ENCODE measurements around the gene NPHP1.
"Not testable (repeated sequence)": the region's sequence is repeated elsewhere in the genome, so short reads cannot be mapped to it uniquely, and the experiment has no call there.

NPHP1 gene

DNA sequence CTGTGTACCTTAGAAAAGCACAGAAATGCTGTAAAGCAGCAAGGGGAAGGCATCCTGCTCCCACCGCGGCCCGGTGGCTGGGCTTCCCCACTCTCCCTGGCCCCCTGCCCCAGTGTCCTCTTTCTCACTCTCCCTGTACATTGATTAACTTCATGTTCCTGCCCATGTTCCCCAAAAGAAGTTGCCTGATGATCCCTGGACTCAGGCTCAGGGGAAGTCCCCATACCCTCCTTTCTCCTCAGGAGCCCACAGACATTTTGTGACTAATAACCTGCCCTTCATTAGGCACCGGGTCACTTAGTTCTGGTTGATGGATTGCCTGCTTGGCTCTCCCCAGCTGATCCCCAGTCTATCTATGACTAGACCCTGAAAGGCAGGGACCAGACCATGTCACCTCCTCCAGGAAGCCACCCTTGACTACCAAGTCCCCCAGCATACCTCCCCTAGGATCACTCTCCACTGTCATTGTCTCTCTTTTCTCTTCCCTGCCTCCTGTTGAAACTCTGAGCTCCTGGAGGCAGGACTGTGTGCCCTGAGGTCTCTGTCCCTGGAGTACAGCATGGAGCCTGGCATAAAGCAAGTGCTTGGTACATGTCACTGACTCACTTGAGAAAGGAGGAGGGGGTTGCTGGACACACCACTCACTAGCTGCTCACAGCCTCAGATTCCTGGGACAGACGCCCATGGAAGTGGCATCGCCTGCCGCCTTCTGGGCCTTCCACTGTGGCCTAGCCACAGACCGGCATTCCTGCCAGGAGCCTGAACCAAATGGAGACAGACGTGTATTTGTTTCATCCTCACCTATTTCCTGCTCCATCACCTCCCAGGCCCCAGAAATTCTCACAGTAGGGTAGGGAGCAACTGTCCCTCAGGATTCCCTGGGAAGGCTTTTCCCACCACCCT, 102.7 kb downstream of the NPHP1 start:
- DNase-seq, result no peak

DNA sequence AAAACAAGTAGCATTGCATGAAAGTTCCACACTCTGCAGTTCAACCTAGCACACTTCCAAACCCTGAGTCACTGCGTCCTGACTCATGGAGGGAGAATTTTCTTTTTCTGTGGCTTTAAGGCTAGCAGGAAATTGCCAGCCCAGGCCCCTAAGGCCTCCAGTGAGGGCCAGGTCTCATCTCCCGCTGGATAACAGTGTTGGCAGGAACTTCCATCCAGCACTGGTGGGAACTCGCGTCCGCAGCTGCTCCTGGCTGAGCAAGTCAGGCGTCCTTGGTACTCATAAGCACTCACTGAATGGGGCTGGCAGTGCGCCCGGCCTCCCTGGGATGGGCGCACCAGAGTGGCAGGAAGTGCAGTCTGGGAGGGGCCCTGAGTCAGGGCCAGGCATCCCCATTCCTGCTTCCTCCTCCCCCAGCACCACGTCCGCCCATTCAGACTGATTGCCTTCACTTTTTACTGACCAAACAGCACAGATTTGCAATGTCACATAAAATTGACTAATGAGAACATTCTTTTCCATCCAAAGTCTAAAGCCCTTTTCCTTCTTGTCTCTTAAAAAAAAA, 103.5 kb downstream of the NPHP1 start:
- DNase-seq, result no peak

DNA sequence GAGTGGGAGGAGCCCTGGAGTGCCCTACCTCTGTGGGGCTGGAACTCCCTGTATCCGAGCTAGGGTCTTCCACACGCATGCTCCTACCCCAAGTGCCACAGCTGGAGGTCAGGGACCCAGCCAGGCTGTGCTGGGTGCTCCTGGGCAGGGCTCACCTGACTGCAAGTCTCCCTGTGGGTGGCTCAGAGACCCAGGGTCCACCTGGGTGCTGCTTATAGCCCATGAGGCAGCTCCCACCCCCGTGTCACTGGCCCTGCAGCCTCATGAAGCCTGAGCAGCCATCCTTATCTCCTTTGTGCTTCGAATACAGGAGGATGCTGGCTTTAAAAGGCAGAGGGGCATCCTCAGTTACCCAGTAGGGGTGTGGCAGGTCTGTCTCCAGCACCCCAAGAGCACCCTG, 103.9 kb downstream of the NPHP1 start:
- DNase-seq, result not testable (repeated sequence)

DNA sequence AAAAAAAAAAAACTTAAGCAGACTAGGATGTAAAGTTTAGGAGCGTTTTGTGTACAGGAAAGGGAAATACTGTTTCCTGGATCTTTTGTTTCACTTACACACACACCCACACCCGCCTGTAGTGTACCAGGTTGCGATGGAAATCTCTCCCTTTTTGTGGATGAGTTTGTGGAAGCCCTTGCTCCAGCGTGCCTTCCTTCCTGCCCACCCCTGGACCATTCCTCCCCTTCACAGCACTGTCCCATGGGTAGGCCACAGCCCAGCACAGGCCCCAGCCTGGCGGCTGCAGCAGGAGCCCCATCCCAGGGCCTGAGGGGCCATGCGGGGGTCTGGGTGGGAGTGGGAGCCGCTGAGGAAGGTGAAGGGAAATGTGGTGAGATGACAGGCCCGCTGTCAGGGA, 104.3 kb downstream of the NPHP1 start:
- no peak for DNase-seq

DNA sequence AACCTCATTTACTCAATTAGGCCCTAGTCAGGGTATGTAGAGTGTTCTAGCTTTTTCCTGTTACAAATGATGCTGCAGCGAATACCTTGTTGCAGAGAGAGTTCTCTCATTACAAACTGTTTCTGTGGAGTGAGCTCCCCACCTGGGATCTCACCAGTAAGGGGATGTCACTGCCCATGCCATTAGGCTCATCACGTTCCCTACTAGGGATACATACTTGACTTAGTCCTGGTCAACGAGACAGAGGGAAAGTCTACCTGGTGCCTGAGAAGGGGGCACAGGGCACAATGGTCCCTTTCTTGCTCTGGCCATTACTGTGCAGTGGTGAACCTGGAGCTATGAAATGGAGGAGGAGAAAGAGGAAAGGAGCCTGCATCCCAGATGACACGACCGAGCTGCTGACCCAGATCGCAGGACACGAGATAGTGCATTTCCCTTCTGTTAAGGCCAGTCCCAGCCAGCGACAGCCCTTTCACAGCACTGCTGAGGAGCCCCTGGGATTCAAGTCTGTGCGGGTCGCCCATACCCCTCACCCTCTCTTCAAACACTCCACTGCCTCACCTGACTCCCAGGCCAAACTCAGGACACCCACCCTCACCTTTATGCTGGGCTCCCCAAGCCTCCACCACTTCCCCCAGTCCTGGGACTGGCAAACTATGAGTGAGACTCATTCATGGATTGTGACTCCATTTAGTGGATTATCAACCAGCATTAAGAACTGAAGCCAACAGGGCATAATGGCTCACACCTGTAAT, 105.2 kb downstream of the NPHP1 start:
- no peak for DNase-seq

DNA sequence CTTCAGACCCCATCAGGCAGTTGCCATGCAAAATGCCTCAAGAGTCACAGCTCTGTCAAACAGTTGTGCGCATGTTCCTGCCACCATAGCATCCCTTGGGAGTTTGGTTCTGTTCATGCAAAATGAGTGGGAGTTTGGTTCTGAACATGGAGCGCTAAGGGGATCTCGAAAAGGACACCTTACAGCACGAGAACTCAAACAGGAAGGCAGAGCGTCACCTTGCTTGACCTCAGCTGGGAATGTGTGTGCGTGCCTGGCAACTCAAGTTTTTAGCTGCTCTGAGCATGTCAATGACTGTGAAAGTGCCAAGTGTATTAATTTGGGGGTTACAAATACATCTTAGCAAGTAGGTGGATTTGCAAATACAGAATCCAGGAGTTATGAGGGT, 105.8 kb downstream of the NPHP1 start:
- no peak for DNase-seq

DNA sequence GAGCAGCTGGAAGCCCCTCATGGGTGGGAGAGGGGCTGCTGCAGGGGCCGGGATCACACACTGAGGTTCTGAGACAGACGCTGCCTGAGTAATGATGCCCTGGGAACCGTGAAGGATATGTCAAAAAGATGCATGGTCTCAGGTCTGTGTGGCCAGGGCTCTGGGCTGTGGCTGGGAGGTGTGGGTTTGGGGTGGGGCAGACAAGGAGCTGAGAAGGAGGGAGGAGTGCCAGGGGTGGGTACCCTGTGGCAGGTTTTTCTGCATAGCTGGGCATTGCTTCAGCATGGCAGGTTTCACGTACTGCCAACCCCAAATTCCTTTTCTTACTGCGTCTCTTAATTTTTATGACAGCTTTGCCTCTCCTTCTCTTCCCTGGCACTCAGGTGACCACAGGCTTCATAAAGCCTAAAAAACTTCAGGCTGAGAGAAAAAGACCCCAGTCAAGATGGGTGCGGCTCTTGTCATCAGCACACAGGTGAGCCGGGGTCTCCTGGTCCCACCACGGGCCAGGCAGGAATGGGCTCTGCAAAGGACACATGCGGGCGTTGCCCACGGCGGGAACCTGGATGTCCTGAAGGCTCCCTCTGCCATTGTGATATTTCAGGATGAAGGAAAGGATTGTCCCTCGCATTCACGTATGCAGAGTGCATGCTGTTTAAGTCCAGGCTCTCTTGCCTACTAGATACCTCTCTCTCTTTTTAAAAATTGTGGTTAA, 107.2 kb downstream of the NPHP1 start:
- DNase-seq, result no peak

DNA sequence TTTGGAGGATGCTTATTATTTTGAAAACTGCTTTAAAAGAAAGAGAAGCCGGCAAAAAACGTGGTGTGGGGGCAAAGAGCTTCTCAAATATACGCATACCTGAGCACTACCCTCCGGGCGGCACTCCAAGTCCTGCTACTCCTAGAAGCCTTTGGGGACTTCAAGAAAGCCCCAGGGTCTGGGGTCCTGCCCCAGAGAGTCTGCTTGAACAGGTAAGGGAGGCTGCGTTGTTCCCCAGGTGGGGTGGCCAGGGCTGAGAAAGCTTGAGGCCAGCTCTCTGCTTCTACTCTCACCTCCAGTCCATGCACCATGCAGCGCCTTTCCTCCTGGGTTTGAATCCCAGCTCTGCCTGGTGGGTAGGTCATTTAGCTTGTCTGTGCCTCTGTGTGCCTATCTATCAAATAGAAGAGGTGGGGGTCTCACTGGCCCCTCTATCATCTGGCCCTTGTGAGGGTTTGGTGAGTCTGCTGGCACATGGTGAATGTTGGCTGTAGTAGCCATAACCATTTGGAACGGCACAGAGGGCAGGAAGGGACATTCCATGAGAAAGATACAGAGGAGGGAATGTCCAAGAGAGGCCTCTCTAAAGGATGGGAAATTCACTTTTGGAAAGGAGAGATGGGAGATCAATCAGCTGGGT, 108.7 kb downstream of the NPHP1 start:
- DNase-seq, result no peak

DNA sequence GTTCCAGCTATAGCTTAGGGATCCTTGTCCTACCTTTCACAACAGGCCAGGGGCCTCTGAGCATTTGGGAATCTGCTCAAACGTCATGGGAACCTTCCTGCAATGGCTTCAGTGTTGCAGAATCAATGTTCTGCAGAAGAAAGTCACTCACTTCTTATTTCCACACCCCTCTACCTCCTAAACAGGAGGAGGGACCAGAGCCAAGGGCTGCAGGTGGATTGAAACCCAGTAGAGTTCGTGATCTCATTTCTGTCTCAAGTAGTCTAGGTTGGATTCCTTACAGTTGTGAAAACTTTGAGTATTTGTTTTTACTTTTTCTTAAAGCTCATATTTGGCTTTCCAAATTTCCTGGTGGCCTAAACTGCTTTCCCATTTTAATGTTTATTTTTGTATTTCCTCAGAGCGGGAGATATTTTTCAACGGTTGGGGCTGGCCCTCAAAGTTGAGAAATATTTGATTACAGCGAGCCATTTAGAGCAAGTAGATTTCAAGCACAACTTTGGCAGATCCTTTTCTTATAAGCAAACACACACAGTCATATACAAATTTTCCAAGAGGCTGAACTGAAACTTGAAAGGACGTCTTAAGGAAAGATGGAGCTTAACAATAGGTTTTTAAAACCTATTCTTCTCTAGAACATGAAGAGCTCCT, 109.8 kb downstream of the NPHP1 start:
- DNase-seq, result not testable (repeated sequence)

DNA sequence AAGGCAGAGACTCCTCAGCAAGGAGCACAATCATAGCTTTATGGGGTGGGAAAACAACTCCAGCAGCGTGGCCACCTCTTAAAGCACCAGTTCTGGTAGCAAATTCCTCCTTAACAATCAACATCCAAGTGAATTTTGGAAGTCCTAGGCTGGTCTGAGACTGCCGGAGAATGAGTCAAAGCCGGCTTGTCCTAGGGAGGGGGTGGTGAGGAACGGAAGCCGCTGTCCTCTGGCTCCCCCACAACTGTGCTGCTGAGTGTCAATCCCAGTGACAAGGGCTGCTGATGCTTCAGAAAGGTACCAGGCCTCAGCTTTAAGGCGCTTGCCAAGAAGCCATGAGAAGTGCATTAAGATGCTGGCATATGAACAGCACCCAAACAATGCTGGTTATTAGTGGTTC, 110.9 kb downstream of the NPHP1 start:
- DNase-seq, result not testable (repeated sequence)

DNA sequence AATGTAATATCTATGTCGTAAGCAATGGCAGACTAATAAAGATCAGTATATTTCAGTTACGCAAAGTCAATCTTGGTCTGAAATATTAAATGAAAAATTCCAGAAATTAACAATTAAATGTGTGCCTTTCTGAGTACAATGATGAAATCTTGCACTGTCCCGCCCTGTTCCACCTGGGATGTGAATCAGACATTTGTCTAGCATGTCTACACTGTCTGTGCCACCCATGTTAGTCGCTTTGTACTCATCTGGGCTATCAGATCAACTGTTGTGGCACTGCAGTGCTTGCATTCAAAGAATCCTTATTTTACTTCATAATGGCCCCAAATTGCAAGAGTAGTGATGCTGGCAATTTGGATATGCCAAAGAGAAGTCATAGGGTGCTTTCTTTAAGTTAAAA, 114.6 kb downstream of the NPHP1 start:
- not testable (repeated sequence) for DNase-seq

DNA sequence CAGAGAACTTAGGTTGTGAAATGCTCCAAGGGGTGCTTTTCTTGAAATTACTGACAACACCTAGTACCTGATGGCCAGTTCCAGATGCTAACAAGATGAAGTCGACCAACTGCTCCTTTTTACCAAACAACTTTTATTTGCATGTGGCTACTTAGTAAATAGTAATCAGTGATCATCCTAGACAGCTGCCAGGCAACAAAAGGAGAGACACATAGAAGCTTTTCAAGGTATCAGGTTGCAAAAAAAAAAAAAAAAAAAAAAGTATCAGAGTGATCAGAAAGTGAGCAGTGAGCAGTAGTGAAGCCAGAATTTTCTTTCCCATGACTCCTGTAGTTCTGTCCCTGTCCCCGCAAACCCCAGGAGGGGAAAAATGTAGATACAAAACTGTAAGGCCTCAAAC, 121.1 kb downstream of the NPHP1 start:
- DNase-seq, result not testable (repeated sequence)

DNA sequence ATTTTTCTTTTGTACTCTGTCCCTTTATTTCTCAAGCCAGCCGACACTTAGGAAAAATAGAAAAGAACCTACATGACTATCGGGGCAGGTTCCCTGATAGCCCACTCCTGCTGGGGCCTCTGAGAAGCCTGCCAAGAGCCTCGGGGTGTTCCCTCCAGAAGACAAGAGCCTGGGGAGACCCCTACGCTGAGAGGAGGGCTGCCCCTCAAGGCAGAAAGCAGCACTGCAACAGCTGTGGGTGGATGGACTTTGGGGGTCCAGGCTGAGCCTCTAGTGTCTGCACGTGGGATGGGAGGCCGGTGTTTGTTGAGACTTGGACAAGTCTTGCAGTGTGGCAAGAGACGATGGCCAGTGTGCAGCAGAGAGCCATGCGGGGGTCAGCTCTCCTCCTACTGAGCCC, 121.7 kb downstream of the NPHP1 start:
- DNase-seq, result not testable (repeated sequence)

DNA sequence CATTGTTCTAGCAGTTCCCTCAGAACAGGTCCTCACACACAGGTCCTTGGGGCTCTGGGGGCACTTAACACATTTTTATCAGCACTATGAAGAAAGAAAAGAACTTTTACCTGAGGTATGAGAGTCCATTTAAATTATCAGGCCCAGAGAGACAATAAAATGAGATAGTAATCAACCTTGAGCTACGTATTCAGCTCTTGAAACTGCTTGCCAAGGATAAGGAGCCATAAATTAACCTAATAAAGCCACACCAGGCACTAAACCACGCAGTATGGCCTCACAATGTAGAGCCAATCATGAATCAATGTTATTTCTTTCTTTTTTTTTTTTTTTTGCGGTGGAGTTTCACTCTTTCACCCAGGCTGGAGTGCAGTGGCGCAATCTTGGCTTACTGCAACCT, 126.7 kb downstream of the NPHP1 start:
- DNase-seq, result not testable (repeated sequence)

DNA sequence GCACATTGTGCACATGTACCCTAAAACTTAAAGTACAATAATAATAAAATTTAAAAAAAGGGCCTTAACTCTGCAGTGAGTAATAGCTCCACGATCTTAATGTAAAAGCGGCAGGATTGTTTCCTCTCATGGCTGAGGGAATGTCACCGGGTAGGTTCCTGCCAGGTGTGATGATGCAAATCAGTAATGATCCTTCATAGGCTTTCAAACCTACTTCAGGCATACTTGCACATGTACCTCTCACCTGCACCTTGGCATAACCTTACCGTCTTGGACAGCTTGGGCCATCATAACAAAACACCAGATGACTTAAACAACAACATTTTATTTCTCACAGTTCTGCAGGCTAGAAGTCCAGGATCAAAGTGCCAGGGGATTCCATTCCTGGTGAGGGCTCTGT, 128.9 kb downstream of the NPHP1 start:
- DNase-seq, result not testable (repeated sequence)
